ENCODE measurements around the gene TGM3. TPM values are rescaled to one million over a fixed set of nuclear protein-coding genes. Genes with fewer than 3 reads are reported as not detected.

The TGM3 gene
- total RNA-seq, 2 donors from 2014 or later: 0.23 to 1.8 TPM

DNA sequence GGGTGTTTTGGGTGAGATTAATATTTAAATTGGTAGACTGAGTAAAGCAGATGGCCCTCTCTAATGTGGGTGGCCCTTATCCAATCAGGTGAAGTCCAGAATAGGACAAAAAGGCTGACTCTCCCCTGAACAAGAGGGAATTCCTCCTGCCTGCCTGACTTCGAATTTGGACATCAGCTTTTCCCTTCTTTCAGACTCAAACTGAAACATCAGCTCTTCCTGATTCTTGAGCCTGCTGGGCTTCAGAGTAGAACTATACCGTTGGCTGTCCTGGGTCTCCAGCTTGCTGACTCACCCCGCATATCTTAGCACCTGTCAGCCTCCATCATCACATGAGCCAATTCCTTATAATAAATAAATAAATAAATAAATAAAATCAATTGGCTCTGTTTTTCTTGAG, 69.9 kb downstream of the TGM3 start:
- no peaks in the 10 kb centered on the region for H3K36me3 ChIP-seq
- intact Hi-C loops (cut with DNase I): no loop called here
- no peak overlapping the region for H3K27ac ChIP-seq
- DNase-seq (ENCODE audit: low spot score): no peak
- TF ChIP-seq, protein P1, sequence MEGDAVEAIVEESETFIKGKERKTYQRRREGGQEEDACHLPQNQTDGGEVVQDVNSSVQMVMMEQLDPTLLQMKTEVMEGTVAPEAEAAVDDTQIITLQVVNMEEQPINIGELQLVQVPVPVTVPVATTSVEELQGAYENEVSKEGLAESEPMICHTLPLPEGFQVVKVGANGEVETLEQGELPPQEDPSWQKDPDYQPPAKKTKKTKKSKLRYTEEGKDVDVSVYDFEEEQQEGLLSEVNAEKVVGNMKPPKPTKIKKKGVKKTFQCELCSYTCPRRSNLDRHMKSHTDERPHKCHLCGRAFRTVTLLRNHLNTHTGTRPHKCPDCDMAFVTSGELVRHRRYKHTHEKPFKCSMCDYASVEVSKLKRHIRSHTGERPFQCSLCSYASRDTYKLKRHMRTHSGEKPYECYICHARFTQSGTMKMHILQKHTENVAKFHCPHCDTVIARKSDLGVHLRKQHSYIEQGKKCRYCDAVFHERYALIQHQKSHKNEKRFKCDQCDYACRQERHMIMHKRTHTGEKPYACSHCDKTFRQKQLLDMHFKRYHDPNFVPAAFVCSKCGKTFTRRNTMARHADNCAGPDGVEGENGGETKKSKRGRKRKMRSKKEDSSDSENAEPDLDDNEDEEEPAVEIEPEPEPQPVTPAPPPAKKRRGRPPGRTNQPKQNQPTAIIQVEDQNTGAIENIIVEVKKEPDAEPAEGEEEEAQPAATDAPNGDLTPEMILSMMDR (IDR thresholded peaks at IDR 0.05): no peak
- no peak for TF ChIP-seq POLR2AphosphoS5 (IDR thresholded peaks at IDR 0.05)
- no peak for TF ChIP-seq POLR2A (IDR thresholded peaks at IDR 0.05)
- no peaks in the 10 kb centered on the region for H3K27me3 ChIP-seq (replicated peaks; ENCODE audit: insufficient read depth)
- no peaks in the 10 kb centered on the region for H3K9me3 ChIP-seq
- no peak overlapping the region for H3K4me3 ChIP-seq
- 82% methylated on average over 3 of the region's 3 CpGs for WGBS
- H3K4me1 ChIP-seq (replicated peaks): no peaks in the 10 kb centered on the region

DNA sequence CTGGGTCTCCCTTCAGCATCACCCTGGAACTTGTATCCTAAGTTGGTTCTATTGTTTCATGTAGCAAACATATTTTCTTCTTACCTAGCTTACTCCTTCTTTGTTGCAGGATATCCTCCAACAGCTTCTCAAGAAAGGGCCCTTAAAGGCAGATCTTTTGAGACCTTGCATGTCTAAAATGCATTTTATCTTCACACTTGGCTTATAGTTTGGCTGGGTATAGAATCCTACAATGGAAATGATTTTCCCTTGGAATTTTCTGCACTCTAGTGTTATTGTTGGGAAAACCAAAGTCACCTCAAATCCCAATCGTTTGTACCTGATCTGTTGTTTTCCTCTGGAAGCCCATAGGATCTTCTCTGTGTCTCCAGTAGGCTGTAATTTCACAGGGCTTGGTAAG, 72.8 kb downstream of the TGM3 start:
- no peaks in the 10 kb centered on the region for H3K36me3 ChIP-seq
- no peak overlapping the region for H3K4me3 ChIP-seq
- DNase-seq (ENCODE audit: low spot score): no peak
- H3K27me3 ChIP-seq (replicated peaks; ENCODE audit: insufficient read depth): no peaks in the 10 kb centered on the region
- intact Hi-C loops (cut with DNase I): no loop called here
- no peaks in the 10 kb centered on the region for H3K9me3 ChIP-seq
- 77% methylated on average over 1 of the region's 1 CpG for whole genome bisulfite sequencing
- no peak overlapping the region for H3K27ac ChIP-seq
- TF ChIP-seq, protein P1 (IDR thresholded peaks at IDR 0.05): no peak
- no peak for TF ChIP-seq POLR2AphosphoS5 (IDR thresholded peaks at IDR 0.05)
- TF ChIP-seq POLR2A (IDR thresholded peaks at IDR 0.05): no peak
- no peaks in the 10 kb centered on the region for H3K4me1 ChIP-seq (replicated peaks)

DNA sequence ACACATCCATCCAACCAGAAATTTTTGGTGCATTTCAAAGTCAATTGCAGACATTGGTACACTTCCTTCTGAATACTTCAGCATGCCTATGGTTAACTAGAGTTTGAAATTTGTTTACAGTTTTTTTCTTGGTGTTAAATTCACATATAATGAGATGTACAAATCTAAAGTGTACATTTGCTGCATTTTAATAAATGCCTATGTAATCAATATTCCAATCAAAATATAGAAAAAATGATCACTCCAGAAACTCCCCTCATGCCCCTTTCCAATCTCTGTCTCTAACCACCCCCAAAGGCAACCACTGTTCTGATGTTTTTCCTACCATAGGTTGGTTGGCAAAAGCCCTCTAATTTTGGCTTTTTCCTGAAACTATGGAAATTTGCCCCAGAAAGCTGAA, 77.3 kb downstream of the TGM3 start:
- Histone ChIP-seq H3K4me3 (no peak overlapping the region), H3K36me3 (no peaks in the 10 kb centered on the region), H3K27me3 (replicated peaks; ENCODE audit: insufficient read depth) (no peaks in the 10 kb centered on the region)

DNA sequence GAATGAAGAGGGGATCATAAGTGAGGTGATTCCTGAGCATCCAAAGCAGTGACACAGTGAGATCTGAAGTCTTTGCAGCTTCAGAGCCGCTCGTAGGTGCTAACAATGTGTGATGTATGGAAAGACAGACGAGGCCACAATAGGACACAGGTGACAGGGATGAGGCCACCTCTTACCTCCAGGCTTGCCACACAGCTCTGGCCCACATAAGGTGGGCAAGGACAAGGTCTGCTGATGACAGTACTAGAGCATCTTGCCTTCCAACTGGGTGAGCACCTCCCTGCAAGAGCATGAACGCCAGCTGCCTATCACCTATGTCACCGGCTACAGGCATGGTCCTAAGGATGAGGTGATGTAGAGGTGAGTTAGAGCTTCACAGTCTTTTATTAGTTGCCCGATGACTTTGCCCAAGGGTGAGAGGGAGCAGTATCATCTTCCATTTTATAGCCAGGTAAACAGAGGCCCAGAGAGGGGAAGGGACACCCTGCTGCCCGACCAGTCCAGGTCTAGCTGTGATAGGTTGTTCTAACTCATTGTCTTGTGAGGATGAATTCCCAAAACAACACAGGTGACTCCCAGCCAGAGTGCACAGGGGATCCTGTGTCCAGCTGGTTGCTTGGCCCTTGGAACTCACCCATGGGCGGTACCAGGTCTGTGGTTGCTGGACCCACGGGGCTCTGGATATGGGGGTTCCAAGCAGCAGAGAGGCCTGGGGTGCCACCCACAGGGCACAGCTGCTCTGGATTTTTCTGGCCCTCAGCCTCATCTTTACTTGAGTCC, 78.7 kb downstream of the TGM3 start:
- Histone ChIP-seq H3K27me3 (replicated peaks; ENCODE audit: insufficient read depth) (no peaks in the 10 kb centered on the region), H3K4me3 (no peak overlapping the region), H3K27ac (no peak overlapping the region), H3K4me1 (replicated peaks) (no peaks in the 10 kb centered on the region), H3K9me3 (no peaks in the 10 kb centered on the region), H3K36me3 (no peaks in the 10 kb centered on the region)
- TF ChIP-seq POLR2A (IDR thresholded peaks at IDR 0.05) (no peak), POLR2AphosphoS5 (IDR thresholded peaks at IDR 0.05) (no peak)
- TF ChIP-seq, protein P1 (IDR thresholded peaks at IDR 0.05): no peak
- intact Hi-C loops (cut with DNase I): no loop called here
- WGBS: 67% methylated on average over 7 of the region's 9 CpGs
- no peak for DNase-seq (ENCODE audit: low spot score)

More for the DNA sequence above, 77.3 kb downstream of the TGM3 start:
- H3K27ac ChIP-seq: no peak overlapping the region
- intact Hi-C loops (cut with DNase I): no loop called here
- no peaks in the 10 kb centered on the region for H3K9me3 ChIP-seq
- no peak for DNase-seq (ENCODE audit: low spot score)
- no peaks in the 10 kb centered on the region for H3K4me1 ChIP-seq (replicated peaks)
- TF ChIP-seq POLR2A (IDR thresholded peaks at IDR 0.05) (no peak), POLR2AphosphoS5 (IDR thresholded peaks at IDR 0.05) (no peak)
- TF ChIP-seq, protein P1 (IDR thresholded peaks at IDR 0.05): no peak

DNA sequence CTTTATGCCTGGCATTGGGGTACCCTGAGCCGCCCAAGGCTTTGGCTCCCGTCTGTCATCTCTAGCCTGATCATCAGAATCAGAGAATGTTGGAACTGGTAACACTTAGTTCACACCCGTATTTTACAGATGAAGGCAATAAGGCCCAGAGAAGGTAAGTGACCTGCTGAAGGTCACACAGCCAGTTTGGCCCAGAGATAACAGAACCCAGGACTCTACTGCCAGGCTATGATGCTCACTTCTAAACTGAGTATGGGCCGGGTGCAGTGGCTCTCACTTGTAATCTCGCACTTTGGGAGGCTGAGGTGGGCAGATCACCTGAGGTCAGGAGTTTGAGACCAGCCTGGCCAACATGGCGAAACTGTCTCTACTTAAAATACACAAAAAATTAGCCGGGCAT, 83.1 kb downstream of the TGM3 start:
- H3K27ac ChIP-seq: no peak overlapping the region
- H3K36me3 ChIP-seq: no peaks in the 10 kb centered on the region
- H3K9me3 ChIP-seq: no peaks in the 10 kb centered on the region
- no peak for DNase-seq (ENCODE audit: low spot score)
- TF ChIP-seq, protein P1 (IDR thresholded peaks at IDR 0.05): no peak
- TF ChIP-seq POLR2A (IDR thresholded peaks at IDR 0.05) (no peak), POLR2AphosphoS5 (IDR thresholded peaks at IDR 0.05) (no peak)
- WGBS: 92% methylated on average over 7 of the region's 7 CpGs
- intact Hi-C loops (cut with DNase I): no loop called here
- H3K4me1 ChIP-seq (replicated peaks): no peaks in the 10 kb centered on the region
- no peaks in the 10 kb centered on the region for H3K27me3 ChIP-seq (replicated peaks; ENCODE audit: insufficient read depth)
- H3K4me3 ChIP-seq: no peak overlapping the region
